WTC11 (cell line): ENCODE data around the gene CAMSAP1.

Source experiments
- ETV6 ChIP-seq: sonication (generic); formaldehyde crosslinking; IDR thresholded peaks from 2 replicates; pipeline ENCODE4 v1.8.1; 2022; ENCODE audit warnings: mild to moderate bottlenecking, missing genetic modification reagents
- GABPB1 ChIP-seq: sonication (generic); formaldehyde crosslinking; IDR thresholded peaks from 2 replicates; pipeline ENCODE4 v1.8.1; 2023; ENCODE audit warnings: mild to moderate bottlenecking, missing genetic modification reagents
- MXD4 ChIP-seq: fragments of 250-450 bp; sonication (Bioruptor Pico); IDR thresholded peaks from 2 replicates; pipeline ENCODE4 v1.8.0; 2021; ENCODE audit warnings: mild to moderate bottlenecking, moderate library complexity, borderline replicate concordance
- NFATC4 ChIP-seq: fragments of 250-450 bp; sonication (Bioruptor Pico); IDR thresholded peaks from 2 replicates; pipeline ENCODE4 v1.9.0; 2021; ENCODE audit warnings: mild to moderate bottlenecking
- NR2C2 ChIP-seq: sonication (generic); formaldehyde crosslinking; IDR thresholded peaks from 2 replicates; pipeline ENCODE4 v1.8.0; 2022; ENCODE audit warnings: mild to moderate bottlenecking, missing genetic modification reagents
- TP53 ChIP-seq: sonication (generic); formaldehyde crosslinking; IDR thresholded peaks from 2 replicates; pipeline ENCODE4 v1.8.1; 2023; ENCODE audit warnings: mild to moderate bottlenecking, missing genetic modification reagents
- ZNF512 ChIP-seq: sonication (generic); formaldehyde crosslinking; IDR thresholded peaks from 2 replicates; pipeline ENCODE4 v1.8.1; 2022; ENCODE audit warnings: missing genetic modification reagents, borderline replicate concordance
- TF ChIP-seq, protein P1 (sequence below): sonication (generic); formaldehyde crosslinking; IDR thresholded peaks from 2 replicates; pipeline ENCODE4 v1.8.1; 2023; ENCODE audit warnings: mild to moderate bottlenecking, missing genetic modification reagents
- TF ChIP-seq, protein P2 (sequence below): fragments of 200-600 bp; IDR thresholded peaks from 2 replicates; pipeline ENCODE4 v1.8.0; 2022; ENCODE audit warnings: antibody characterized with exemption
- TF ChIP-seq, protein P3 (sequence below): sonication (generic); formaldehyde crosslinking; IDR thresholded peaks from 2 replicates; pipeline ENCODE4 v1.8.0; 2022; ENCODE audit warnings: mild to moderate bottlenecking, missing genetic modification reagents

- TF ChIP-seq TP53 (no peak), NFATC4 (CRISPR knock-in tag) (no peak), MXD4 (CRISPR knock-in tag) (no peak), NR2C2 (CRISPR knock-in tag) (no peak), GABPB1 (CRISPR knock-in tag) (no peak), ETV6 (no peak), ZNF512 (no peak)
- TF ChIP-seq, protein P1, sequence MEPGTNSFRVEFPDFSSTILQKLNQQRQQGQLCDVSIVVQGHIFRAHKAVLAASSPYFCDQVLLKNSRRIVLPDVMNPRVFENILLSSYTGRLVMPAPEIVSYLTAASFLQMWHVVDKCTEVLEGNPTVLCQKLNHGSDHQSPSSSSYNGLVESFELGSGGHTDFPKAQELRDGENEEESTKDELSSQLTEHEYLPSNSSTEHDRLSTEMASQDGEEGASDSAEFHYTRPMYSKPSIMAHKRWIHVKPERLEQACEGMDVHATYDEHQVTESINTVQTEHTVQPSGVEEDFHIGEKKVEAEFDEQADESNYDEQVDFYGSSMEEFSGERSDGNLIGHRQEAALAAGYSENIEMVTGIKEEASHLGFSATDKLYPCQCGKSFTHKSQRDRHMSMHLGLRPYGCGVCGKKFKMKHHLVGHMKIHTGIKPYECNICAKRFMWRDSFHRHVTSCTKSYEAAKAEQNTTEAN = no peak
- TF ChIP-seq, protein P2, sequence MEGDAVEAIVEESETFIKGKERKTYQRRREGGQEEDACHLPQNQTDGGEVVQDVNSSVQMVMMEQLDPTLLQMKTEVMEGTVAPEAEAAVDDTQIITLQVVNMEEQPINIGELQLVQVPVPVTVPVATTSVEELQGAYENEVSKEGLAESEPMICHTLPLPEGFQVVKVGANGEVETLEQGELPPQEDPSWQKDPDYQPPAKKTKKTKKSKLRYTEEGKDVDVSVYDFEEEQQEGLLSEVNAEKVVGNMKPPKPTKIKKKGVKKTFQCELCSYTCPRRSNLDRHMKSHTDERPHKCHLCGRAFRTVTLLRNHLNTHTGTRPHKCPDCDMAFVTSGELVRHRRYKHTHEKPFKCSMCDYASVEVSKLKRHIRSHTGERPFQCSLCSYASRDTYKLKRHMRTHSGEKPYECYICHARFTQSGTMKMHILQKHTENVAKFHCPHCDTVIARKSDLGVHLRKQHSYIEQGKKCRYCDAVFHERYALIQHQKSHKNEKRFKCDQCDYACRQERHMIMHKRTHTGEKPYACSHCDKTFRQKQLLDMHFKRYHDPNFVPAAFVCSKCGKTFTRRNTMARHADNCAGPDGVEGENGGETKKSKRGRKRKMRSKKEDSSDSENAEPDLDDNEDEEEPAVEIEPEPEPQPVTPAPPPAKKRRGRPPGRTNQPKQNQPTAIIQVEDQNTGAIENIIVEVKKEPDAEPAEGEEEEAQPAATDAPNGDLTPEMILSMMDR = no peak
- TF ChIP-seq, protein P3, sequence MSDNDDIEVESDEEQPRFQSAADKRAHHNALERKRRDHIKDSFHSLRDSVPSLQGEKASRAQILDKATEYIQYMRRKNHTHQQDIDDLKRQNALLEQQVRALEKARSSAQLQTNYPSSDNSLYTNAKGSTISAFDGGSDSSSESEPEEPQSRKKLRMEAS (CRISPR knock-in tag) = no peak
Observed at GRCh38 chr9:135766251-135766650, 141.1 kb downstream of the CAMSAP1 start.
